ENCODE results near the gene CCDC102B.

CCDC102B gene

DNA sequence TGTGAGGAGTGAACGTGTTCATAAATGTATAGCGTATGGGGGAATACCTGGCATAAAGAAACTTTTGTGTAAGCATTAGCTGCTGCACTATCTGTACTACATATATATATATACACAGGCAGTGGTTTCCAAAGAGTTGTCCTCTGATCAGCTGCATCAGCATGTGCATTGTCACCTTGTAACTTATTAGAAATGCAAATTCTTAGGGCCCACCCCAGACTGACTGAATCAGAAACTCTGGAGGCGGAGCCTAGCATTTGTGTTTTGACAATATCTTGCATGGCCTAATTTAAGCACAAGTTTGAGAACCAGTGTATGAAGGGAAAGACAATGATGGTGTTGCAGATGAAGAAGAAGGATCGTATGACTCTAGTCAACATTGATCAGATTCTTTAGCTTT is 299.5 kb downstream of the CCDC102B start:
- DNase-seq: no peak

DNA sequence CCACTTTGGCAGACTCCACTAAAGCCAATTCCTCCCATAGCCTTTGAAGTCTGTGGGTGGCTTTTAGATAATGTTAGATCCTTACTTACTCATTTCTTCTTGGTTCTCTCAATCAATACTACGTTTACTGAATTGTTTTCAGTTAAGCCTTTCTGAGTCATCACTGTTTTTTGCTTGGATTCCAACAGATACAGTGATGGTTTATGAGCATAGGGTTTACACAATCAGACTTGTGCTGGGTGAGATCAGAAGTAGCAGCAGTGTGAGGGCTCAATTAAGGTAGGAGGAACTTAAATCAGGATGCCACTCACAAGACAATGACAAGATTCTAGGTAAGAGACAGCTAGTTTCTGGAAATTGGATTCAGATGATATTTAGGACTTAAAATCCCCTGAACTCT is 305.1 kb downstream of the CCDC102B start:
- no peak for DNase-seq

All from NCI-H2227 treated with DMSO at 0.1 percent for 48 hours (cell line).